Vagina (tissue), 2 donors: Measurements from ENCODE around the gene ABCB7.
"Not testable (repeated sequence)": the region's sequence is repeated elsewhere in the genome, so short reads cannot be mapped to it uniquely, and the experiment has no call there.

Experiments used
- CTCF ChIP-seq, 3 experiments: fragments of 450-650 bp in 2 of 3; fragments of 200-600 bp in 1 of 3; sonication (generic) in 1 of 3; IDR thresholded peaks; one replicate each; pipeline ENCODE4 v1.5.1; 2017 to 2019; ENCODE audit warnings: antibody characterized with exemption in 3 of 3, mild to moderate bottlenecking in 2 of 3, moderate library complexity in 2 of 3
- POLR2A ChIP-seq, 2 donors: fragments of 450-650 bp; IDR thresholded peaks; one replicate each; pipeline ENCODE4 v1.6.1; 2017; ENCODE audit warnings: antibody characterized with exemption in 2 of 2, mild to moderate bottlenecking in 2 of 2, moderate library complexity in 2 of 2
- POLR2AphosphoS5 ChIP-seq, 2 donors: sonication (generic); formaldehyde crosslinking; IDR thresholded peaks; one replicate each; pipeline ENCODE4 v1.9.0; 2017; ENCODE audit warnings: antibody characterized with exemption in 2 of 2, mild to moderate bottlenecking in 2 of 2, low read depth in 1 of 2; ENCODE audit not compliant: insufficient read depth in 1 of 2

- not testable (repeated sequence) for TF ChIP-seq CTCF (IDR thresholded peaks at IDR 0.05); POLR2A (IDR thresholded peaks at IDR 0.05); POLR2AphosphoS5 (IDR thresholded peaks at IDR 0.05; ENCODE audit: insufficient read depth in 1 of 2, low read depth in 1 of 2)
Observed at GRCh38 chrX:75172257-75172890, 16.3 kb upstream of the ABCB7 start.
